Measurements from ENCODE around the gene RABGAP1L. TPM values are rescaled to one million over a fixed set of nuclear protein-coding genes. Genes with fewer than 3 reads are reported as not detected.

RABGAP1L gene
- total and polyA plus RNA-seq, 10 of the 15 experiments (the other 5 are each of a cell fraction or from before 2014, with no cell fraction given) = 5.8 to 194 (median 113) TPM

DNA sequence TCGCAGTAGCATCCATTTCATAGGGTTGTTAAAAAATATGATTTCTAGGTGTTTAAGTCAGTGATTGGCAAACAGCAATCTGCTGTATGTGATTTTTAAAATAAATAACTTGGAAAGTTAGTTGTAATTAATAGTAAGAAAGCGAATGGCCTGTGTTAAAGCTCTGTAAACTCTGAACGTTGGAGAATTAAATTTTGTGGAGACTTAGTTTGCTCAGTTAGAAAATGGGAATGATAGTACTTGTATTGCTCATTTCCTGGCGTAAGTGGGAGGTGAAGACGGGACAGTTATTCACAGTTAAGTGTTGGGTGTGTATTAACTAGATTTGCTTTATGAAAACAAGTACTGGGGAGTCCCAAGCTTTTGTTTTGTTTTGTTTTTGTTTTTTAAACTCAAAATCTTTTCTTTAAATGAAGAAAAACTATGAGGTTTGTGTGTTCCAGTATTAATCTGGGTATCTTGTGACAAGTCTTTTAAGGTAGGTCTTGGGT, 841.4 kb downstream of the RABGAP1L start (continued):
- TF ChIP-seq, protein P1, sequence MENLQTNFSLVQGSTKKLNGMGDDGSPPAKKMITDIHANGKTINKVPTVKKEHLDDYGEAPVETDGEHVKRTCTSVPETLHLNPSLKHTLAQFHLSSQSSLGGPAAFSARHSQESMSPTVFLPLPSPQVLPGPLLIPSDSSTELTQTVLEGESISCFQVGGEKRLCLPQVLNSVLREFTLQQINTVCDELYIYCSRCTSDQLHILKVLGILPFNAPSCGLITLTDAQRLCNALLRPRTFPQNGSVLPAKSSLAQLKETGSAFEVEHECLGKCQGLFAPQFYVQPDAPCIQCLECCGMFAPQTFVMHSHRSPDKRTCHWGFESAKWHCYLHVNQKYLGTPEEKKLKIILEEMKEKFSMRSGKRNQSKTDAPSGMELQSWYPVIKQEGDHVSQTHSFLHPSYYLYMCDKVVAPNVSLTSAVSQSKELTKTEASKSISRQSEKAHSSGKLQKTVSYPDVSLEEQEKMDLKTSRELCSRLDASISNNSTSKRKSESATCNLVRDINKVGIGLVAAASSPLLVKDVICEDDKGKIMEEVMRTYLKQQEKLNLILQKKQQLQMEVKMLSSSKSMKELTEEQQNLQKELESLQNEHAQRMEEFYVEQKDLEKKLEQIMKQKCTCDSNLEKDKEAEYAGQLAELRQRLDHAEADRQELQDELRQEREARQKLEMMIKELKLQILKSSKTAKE (IDR thresholded peaks at IDR 0.05; ENCODE audit: low read depth, poor library complexity, severe bottlenecking) = no peak
- TF ChIP-seq, protein P2, sequence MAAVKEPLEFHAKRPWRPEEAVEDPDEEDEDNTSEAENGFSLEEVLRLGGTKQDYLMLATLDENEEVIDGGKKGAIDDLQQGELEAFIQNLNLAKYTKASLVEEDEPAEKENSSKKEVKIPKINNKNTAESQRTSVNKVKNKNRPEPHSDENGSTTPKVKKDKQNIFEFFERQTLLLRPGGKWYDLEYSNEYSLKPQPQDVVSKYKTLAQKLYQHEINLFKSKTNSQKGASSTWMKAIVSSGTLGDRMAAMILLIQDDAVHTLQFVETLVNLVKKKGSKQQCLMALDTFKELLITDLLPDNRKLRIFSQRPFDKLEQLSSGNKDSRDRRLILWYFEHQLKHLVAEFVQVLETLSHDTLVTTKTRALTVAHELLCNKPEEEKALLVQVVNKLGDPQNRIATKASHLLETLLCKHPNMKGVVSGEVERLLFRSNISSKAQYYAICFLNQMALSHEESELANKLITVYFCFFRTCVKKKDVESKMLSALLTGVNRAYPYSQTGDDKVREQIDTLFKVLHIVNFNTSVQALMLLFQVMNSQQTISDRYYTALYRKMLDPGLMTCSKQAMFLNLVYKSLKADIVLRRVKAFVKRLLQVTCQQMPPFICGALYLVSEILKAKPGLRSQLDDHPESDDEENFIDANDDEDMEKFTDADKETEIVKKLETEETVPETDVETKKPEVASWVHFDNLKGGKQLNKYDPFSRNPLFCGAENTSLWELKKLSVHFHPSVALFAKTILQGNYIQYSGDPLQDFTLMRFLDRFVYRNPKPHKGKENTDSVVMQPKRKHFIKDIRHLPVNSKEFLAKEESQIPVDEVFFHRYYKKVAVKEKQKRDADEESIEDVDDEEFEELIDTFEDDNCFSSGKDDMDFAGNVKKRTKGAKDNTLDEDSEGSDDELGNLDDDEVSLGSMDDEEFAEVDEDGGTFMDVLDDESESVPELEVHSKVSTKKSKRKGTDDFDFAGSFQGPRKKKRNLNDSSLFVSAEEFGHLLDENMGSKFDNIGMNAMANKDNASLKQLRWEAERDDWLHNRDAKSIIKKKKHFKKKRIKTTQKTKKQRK (IDR thresholded peaks at IDR 0.05; ENCODE audit: low read depth, low read length) = no peak

DNA sequence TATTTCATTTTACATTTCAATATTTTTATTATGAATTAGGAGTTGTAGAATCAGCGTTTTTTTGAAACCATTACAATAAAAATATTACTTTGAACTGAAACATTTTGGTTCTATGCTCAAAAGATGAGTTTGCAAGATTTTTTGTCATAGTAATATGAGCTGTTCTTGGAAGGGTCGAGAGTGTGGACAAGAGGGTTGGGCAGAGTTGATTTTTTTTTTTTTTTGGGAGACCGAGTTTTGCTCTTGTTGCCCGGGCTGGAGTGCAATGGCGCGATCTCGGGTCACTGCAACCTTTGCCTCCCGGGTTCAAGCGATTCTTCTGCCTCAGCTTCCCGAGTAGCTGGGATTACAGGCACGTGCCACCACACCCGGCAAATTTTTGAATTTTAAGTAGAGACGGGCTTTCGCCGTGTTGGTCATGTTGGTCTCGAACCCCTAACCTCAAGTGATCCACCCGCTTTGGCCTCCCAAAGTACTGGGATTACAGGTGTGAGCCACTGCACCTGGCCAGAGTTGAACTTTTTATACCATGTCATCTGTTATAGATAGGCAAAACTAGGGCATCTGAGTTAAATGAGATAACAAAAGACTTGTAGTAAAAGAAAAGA, 843.7 kb downstream of the RABGAP1L start:
- Histone ChIP-seq H3K27ac (ENCODE audit: control insufficient read depth, insufficient read depth) (no peak overlapping the region), H3K9ac (ENCODE audit: control insufficient read depth, insufficient read depth, low read length) (no peak overlapping the region; the same call in 1 of the 2 replicates), H3K27me3 (replicated peaks in 1 of 2; ENCODE audit: control insufficient read depth in 2 of 2, insufficient read depth in 2 of 2, low read length in 1 of 2) (no peaks in the 10 kb centered on the region), H3K79me2 (ENCODE audit: control insufficient read depth, insufficient read depth, low read length) (peaks cover 82% of the 10 kb centered on the region), H3K4me2 (ENCODE audit: control insufficient read depth, insufficient read depth) (peak overlapping the region; percentile 74), H3K36me3 (ENCODE audit: control insufficient read depth in 2 of 2, insufficient read depth in 2 of 2, low read length in 1 of 2) (peaks cover 0 to 15% of the 10 kb centered on the region in 2 experiments; a peak in 2 of 4 replicates), H3K4me1 (ENCODE audit: control insufficient read depth, insufficient read depth, low read length) (peaks cover 9% of the 10 kb centered on the region), H2AFZ (ENCODE audit: control insufficient read depth, low read depth, low read length) (no peak overlapping the region), H4K20me1 (ENCODE audit: control insufficient read depth, insufficient read depth) (no peaks in the 10 kb centered on the region), H3K9me3 (replicated peaks; ENCODE audit: control insufficient read depth, insufficient read depth, low read length) (no peaks in the 10 kb centered on the region), H3K4me3 (peak overlapping the region; percentile 43; the same call in 1 of the 2 replicates)
- ChIA-PET CTCF (interaction anchor here (0.6 to 1.8 kb wide), 7 partner anchors 12 to 712 kb away, joined by 3 to 7 read pairs (median 3); no protein-coding TSS in a partner anchor), POLR2A (interaction anchor here (1.4 to 2.7 kb wide), 2 partner anchors 21 to 37 kb away, joined by 4 to 15 read pairs; partner anchors contain the start of gene MRPS14), SMC1A (ENCODE audit: uncharacterized antibody, unreplicated experiment) (interaction anchor here (0.7 to 3.5 kb wide), 8 partner anchors 9 to 39 kb away, joined by 3 to 19 read pairs (median 4); partner anchors contain the start of gene MRPS14), RAD21 (ENCODE audit: unreplicated experiment) (interaction anchor here (0.9 to 2.2 kb wide), 4 partner anchors 20 to 122 kb away, joined by 3 to 9 read pairs (median 4); partner anchors contain the start of gene MRPS14)
- TF ChIP-seq BHLHE40 (IDR thresholded peaks at IDR 0.05; ENCODE audit: borderline replicate concordance in 1 of 2, low read depth in 2 of 2, low read length in 1 of 2) (peak in 1 of 2 experiments; percentile 12; a peak in 1 of 4 replicates), CBX5 (IDR thresholded peaks at IDR 0.05; ENCODE audit: low read depth) (no peak)
- intact Hi-C loops (cut with micrococcal nuclease; ENCODE audit: unreplicated experiment) (no loop called here), in situ Hi-C loops (cut with MboI) (no loop called here)
- no peak for FAIRE-seq
- 93% methylated on average over 17 of the region's 17 CpGs for WGBS (ENCODE audit: insufficient coverage, insufficient replicate concordance, low lambda C conversion rate, missing lambda C conversion rate)
- BruUV-seq (replicated peaks) = no TSS peak
- no peak for DNase-seq (ENCODE audit: low read depth, low spot score)
- ATAC-seq = no peak

Data from GM12878 (cell line).